ENCODE measurements around the gene CAMK4. TPM values are rescaled to one million over a fixed set of nuclear protein-coding genes. Genes with fewer than 3 reads are reported as not detected.
"Not testable (repeated sequence)": the region's sequence is repeated elsewhere in the genome, so short reads cannot be mapped to it uniquely, and the experiment has no call there.

Gene CAMK4
- total RNA-seq, 4 donors from 2014 or later: 0.42 to 5.3 (median 3.5) TPM

GRCh38 chr5:111255169-111255568 is 31.0 kb downstream of the CAMK4 start:
- WGBS: 56% methylated on average over 1 of the region's 1 CpG
- no peak for TF ChIP-seq EP300 (IDR thresholded peaks at IDR 0.05)
- TF ChIP-seq POLR2A (IDR thresholded peaks at IDR 0.05; ENCODE audit: low read depth): no peak
- no peak for TF ChIP-seq CTCF (IDR thresholded peaks at IDR 0.05)
- no peak for TF ChIP-seq POLR2AphosphoS5 (IDR thresholded peaks at IDR 0.05)
- Histone ChIP-seq H3K27ac (replicated peaks in 1 of 4) (no peak overlapping the region), H3K27me3 (no peaks in the 10 kb centered on the region), H3K4me1 (no peaks in the 10 kb centered on the region), H3K9me3 (no peaks in the 10 kb centered on the region), H3K36me3 (no peaks in the 10 kb centered on the region), H3K4me3 (no peak overlapping the region)
- no peak for DNase-seq (ENCODE audit: extremely low spot score)
- intact Hi-C loops (cut with DNase I): no loop called here

GRCh38 chr5:111256128-111256527 is 31.9 kb downstream of the CAMK4 start:
- H3K36me3 ChIP-seq: no peaks in the 10 kb centered on the region
- intact Hi-C loops (cut with DNase I): no loop called here
- WGBS: 96% methylated on average over 1 of the region's 1 CpG
- no peak overlapping the region for H3K27ac ChIP-seq (replicated peaks in 1 of 4)
- H3K4me1 ChIP-seq: no peaks in the 10 kb centered on the region
- DNase-seq (ENCODE audit: extremely low spot score): no peak
- no peaks in the 10 kb centered on the region for H3K9me3 ChIP-seq
- TF ChIP-seq CTCF (IDR thresholded peaks at IDR 0.05): no peak
- H3K4me3 ChIP-seq: no peak overlapping the region
- H3K27me3 ChIP-seq: no peaks in the 10 kb centered on the region

GRCh38 chr5:111257610-111258009 is 33.4 kb downstream of the CAMK4 start:
- DNase-seq (ENCODE audit: extremely low spot score); H3K27ac ChIP-seq (replicated peaks in 1 of 4); intact Hi-C loops (cut with DNase I); H3K36me3 ChIP-seq; H3K4me1 ChIP-seq; H3K4me3 ChIP-seq; H3K27me3 ChIP-seq; H3K9me3 ChIP-seq: not testable (repeated sequence)
- WGBS: 85% methylated on average over 3 of the region's 4 CpGs

DNA sequence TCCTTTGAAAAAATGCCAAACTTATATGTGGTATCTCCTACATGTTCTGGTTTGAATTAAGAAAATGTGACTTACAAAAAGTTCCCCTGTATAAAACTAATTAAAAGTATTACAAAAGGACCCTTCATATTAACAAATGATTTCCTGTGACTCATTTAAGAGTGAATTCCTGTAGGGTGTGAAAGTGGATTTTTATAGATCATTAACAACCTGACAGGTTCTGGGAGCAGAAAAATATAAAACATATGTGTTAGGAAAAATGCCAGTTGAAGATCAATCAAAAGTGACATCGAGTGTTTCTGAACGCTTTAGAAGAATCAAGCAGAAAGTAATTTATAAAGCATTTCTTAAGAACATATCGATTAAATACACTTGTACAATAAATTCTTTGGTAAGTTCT is 35.5 kb downstream of the CAMK4 start:
- H3K36me3 ChIP-seq: no peaks in the 10 kb centered on the region
- WGBS: 55% methylated on average over 3 of the region's 3 CpGs
- no peak overlapping the region for H3K27ac ChIP-seq (replicated peaks in 1 of 4)
- TF ChIP-seq CTCF (IDR thresholded peaks at IDR 0.05): no peak
- no peak for TF ChIP-seq EP300 (IDR thresholded peaks at IDR 0.05)
- H3K4me3 ChIP-seq: no peak overlapping the region
- H3K4me1 ChIP-seq: no peaks in the 10 kb centered on the region
- DNase-seq (ENCODE audit: extremely low spot score): no peak
- no peaks in the 10 kb centered on the region for H3K9me3 ChIP-seq
- H3K27me3 ChIP-seq: no peaks in the 10 kb centered on the region
- intact Hi-C loops (cut with DNase I): no loop called here

DNA sequence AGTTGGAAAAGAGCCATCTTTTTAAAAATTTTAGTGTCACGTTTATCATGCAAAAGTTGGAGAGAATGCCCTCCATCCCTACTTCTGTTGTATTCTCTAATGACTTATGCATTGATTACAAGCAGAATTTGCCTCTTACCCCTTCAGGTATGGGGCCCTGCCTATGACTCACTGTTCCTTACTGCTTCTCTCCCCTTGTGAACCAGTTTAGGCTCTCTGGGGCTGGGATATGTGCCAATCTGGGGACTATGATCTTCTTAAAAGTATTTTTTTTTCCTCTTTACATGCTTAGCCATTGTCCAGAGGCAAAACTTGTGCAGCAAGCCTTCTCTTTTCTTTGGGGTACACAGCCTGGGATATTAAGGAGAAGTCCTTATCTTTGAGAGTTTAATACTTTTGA is 37.4 kb downstream of the CAMK4 start:
- Histone ChIP-seq H3K27me3 (no peaks in the 10 kb centered on the region), H3K36me3 (no peaks in the 10 kb centered on the region), H3K9me3 (no peaks in the 10 kb centered on the region), H3K4me3 (no peak overlapping the region), H3K4me1 (no peaks in the 10 kb centered on the region), H3K27ac (replicated peaks in 1 of 4) (no peak overlapping the region)
- no peak for DNase-seq (ENCODE audit: extremely low spot score)
- intact Hi-C loops (cut with DNase I): no loop called here
- WGBS: 41% methylated on average over 1 of the region's 1 CpG
- no peak for TF ChIP-seq POLR2A (IDR thresholded peaks at IDR 0.05; ENCODE audit: low read depth)
- no peak for TF ChIP-seq EP300 (IDR thresholded peaks at IDR 0.05)
- TF ChIP-seq POLR2AphosphoS5 (IDR thresholded peaks at IDR 0.05): no peak

DNA sequence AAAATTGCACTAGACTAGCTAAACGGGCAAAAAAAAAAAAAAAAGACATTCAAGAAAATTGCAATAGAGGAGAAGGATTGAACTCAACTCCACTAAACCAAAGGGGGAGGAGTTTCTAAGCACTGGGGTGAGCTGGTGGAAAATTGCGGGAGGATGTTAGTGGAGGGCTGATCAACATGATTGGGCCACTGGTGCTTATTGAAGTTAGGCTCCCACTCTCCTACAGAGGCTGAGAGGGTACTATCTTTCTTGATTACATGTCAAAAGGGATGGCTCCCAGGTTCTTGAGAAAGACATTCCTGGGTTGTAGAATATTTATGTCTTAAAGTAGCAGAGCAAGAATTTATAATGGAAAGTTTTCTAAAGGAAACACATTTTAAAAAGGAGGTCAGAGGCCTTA is 38.0 kb downstream of the CAMK4 start:
- Histone ChIP-seq H3K27ac (replicated peaks in 1 of 4) (no peak overlapping the region), H3K4me1 (no peaks in the 10 kb centered on the region), H3K4me3 (no peak overlapping the region), H3K27me3 (no peaks in the 10 kb centered on the region), H3K36me3 (no peaks in the 10 kb centered on the region), H3K9me3 (no peaks in the 10 kb centered on the region)
- DNase-seq (ENCODE audit: extremely low spot score): no peak
- intact Hi-C loops (cut with DNase I): no loop called here
- 63% methylated on average over 1 of the region's 2 CpGs for WGBS
- no peak for TF ChIP-seq POLR2A (IDR thresholded peaks at IDR 0.05; ENCODE audit: low read depth)
- no peak for TF ChIP-seq POLR2AphosphoS5 (IDR thresholded peaks at IDR 0.05)
- no peak for TF ChIP-seq CTCF (IDR thresholded peaks at IDR 0.05)
- TF ChIP-seq EP300 (IDR thresholded peaks at IDR 0.05): no peak
